ENCODE results near the gene RHCG. TPM values are rescaled to one million over a fixed set of nuclear protein-coding genes. Genes with fewer than 3 reads are reported as not detected.

RHCG gene
- total RNA-seq, 1 donor, result not detected

DNA sequence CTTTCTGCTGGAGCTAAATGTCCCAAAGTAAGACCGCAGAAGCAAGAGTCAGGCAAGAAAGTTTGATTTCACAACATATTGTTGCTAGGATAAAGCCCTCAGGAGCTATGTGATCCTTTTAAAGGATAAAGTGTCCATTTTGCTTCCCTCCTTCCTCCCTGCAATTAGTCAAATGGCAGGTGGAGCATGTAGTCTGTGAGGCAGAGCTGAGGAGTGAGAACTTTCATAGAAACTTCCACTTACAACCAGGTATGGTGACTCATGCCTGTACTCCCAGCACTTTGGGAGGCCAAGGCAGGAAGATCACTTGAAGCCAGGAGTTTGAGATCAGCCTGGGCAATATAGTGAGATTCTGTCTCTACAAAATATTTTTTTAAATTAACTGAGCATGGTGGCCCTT, 25.2 kb upstream of the RHCG start:
- TF ChIP-seq, protein P1, sequence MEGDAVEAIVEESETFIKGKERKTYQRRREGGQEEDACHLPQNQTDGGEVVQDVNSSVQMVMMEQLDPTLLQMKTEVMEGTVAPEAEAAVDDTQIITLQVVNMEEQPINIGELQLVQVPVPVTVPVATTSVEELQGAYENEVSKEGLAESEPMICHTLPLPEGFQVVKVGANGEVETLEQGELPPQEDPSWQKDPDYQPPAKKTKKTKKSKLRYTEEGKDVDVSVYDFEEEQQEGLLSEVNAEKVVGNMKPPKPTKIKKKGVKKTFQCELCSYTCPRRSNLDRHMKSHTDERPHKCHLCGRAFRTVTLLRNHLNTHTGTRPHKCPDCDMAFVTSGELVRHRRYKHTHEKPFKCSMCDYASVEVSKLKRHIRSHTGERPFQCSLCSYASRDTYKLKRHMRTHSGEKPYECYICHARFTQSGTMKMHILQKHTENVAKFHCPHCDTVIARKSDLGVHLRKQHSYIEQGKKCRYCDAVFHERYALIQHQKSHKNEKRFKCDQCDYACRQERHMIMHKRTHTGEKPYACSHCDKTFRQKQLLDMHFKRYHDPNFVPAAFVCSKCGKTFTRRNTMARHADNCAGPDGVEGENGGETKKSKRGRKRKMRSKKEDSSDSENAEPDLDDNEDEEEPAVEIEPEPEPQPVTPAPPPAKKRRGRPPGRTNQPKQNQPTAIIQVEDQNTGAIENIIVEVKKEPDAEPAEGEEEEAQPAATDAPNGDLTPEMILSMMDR (IDR thresholded peaks at IDR 0.05; ENCODE audit: insufficient read depth, low read depth, low read length), result no peak
- no peak for DNase-seq (ENCODE audit: low read depth)
- H3K4me3 ChIP-seq (ENCODE audit: low read depth, low read length), result no peak overlapping the region

DNA sequence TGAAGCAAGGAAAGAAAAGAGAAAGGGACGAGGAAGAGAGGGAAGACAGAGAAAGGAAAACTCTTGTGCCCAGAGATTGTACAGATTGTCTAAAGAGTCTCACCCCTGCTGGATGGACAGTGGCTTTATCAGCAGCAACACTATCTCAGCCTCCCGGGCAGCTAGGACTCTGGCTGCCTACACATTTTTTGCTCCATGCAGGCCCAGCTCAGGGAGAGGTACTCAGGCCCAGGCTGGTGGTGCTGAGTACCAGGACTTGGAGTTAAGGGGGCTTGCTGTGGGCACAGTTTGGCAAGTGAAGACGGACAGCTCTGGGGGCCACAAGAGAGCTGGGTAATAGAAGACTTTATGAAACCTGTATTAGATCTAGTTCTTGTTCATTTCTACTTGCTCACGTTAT, 19.1 kb upstream of the RHCG start:
- TF ChIP-seq, protein P1 (IDR thresholded peaks at IDR 0.05; ENCODE audit: insufficient read depth, low read depth, low read length), result no peak

DNA sequence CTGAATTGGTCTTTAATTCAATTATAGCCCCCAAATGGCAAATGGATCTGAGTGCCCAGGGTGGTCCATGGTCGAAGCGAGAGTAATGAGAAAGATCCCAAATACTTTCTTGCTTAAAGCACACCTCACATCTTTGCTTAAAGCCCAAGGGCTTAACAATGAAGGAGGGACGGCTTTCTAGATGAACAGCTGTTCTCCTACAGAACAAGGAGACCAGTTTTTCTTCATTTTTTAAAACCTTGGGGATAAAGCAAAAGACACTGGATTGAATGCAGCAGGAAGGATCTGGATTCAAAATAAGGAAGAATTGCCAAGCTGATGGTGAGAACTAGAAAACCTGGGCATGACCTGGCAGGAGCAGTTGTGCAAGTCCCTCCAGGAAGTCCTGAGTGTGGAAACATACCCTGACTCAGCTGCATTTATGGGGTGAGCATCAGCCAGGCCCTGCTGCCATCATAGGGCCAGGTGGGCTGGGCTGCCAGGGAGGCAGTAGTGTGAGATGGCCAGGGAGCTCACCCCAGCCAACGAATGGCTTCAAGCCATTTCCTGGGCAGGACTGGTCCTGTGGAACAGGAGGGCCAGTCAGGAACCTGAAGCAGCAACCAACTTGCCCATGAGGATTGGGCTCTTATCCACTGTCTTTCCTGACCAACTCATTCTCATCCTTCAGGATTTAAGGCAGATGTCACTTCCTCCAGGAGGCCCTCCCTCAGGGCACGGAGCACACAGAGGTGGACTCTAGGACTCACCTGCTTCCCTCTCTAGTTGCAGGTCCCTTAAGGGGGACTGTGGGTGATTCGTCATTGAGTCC, 18.4 kb upstream of the RHCG start:
- no peak overlapping the region for H3K4me3 ChIP-seq (ENCODE audit: low read depth, low read length)
- TF ChIP-seq, protein P1 (IDR thresholded peaks at IDR 0.05; ENCODE audit: insufficient read depth, low read depth, low read length), result no peak
- peak; percentile 16 for DNase-seq (ENCODE audit: low read depth)

More for the DNA sequence above, 19.1 kb upstream of the RHCG start:
- no peak overlapping the region for H3K4me3 ChIP-seq (ENCODE audit: low read depth, low read length)
- no peak for DNase-seq (ENCODE audit: low read depth)

DNA sequence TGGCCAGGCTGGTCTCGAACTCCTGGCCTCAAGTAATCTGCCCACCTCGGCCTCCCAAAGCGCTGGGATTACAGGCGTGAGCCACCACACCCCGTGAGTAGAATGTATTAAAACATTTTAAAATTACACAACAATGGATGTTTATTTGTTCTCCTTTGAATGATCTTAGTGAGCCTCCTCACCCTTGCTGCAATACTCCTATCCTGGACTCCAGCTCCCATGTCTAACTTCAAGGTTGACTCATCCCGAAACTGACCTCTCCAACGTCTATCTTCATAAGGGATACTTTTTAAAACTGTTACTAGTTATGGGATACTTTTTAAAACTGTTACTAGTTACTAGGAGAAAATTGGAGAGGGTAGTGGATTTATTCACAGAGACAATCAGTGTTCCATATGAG, 17.8 kb upstream of the RHCG start:
- no peak overlapping the region for H3K4me3 ChIP-seq (ENCODE audit: low read depth, low read length)
- DNase-seq (ENCODE audit: low read depth), result no peak
- TF ChIP-seq, protein P1 (IDR thresholded peaks at IDR 0.05; ENCODE audit: insufficient read depth, low read depth, low read length), result no peak

DNA sequence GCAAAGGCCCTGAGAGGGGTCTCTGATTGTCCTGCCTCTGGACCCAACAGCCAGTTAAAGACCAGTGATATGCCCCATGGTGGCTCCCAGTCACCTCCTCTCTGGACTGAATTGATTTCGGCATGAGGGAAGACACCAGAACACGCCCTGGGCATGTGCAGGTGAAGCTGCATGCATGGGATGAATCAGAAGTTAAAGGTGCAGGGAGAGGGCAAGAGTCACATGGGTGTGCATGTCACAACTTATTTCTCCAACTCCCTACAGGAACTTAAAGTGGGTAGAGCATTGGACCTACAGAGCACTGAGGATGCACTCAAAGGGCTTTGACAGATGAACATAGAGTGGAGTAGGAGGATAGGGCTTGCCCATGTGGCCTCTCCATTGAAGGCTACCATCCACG, 16.9 kb upstream of the RHCG start:
- TF ChIP-seq, protein P1 (IDR thresholded peaks at IDR 0.05; ENCODE audit: insufficient read depth, low read depth, low read length), result no peak
- H3K4me3 ChIP-seq (ENCODE audit: low read depth, low read length), result no peak overlapping the region
- no peak for DNase-seq (ENCODE audit: low read depth)

DNA sequence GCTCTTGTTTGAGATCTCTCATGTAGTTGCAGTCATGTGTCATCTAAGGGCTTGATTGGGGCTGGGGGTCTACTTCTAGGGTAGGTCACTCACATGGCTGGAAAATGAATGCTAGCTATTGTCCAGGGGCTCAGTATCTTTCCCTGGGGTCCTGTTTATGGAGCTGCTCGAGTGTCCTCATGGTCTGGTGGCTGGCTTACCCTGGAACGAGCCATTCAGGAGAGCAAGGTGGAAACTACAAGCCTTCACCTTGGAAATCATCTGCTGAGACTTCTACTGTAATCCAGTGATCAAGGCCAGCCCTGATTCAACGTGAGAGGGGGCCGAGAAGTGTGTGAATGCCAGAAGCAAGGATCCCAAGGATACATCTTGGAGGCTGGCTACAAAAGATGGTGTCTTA, 16.2 kb upstream of the RHCG start:
- H3K4me3 ChIP-seq (ENCODE audit: low read depth, low read length), result no peak overlapping the region
- no peak for DNase-seq (ENCODE audit: low read depth)
- TF ChIP-seq, protein P1 (IDR thresholded peaks at IDR 0.05; ENCODE audit: insufficient read depth, low read depth, low read length), result no peak

Data from fibroblast of villous mesenchyme (primary cell).